LNCaP clone FGC (cell line): ENCODE results near the gene ZNF586.
"Not testable (repeated sequence)": the region's sequence is repeated elsewhere in the genome, so short reads cannot be mapped to it uniquely, and the experiment has no call there.

Source experiments
- DNase-seq: peaks from one replicate; pipeline ENCODE4 v3.0.0-alpha.2; 2011; ENCODE audit warnings: low read depth
- H3K4me3 ChIP-seq: 2 replicates; pipeline ENCODE4 v1.5.1; 2011; ENCODE audit warnings: mild to moderate bottlenecking, low read depth, low read length, control low read depth
- TF ChIP-seq, protein P1 (sequence below): IDR thresholded peaks from 2 replicates; pipeline ENCODE4 v1.5.1; 2012; ENCODE audit warnings: mild to moderate bottlenecking; ENCODE audit not compliant: control insufficient read depth, insufficient read depth; ENCODE audit errors: extremely low read depth

The ZNF586 gene

GRCh38 chr19:57819475-57820148 is 50.1 kb downstream of the ZNF586 start:
- DNase-seq = peak; percentile 89
- TF ChIP-seq, protein P1, sequence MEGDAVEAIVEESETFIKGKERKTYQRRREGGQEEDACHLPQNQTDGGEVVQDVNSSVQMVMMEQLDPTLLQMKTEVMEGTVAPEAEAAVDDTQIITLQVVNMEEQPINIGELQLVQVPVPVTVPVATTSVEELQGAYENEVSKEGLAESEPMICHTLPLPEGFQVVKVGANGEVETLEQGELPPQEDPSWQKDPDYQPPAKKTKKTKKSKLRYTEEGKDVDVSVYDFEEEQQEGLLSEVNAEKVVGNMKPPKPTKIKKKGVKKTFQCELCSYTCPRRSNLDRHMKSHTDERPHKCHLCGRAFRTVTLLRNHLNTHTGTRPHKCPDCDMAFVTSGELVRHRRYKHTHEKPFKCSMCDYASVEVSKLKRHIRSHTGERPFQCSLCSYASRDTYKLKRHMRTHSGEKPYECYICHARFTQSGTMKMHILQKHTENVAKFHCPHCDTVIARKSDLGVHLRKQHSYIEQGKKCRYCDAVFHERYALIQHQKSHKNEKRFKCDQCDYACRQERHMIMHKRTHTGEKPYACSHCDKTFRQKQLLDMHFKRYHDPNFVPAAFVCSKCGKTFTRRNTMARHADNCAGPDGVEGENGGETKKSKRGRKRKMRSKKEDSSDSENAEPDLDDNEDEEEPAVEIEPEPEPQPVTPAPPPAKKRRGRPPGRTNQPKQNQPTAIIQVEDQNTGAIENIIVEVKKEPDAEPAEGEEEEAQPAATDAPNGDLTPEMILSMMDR = peak; percentile 38
- peak overlapping the region; percentile 97 for H3K4me3 ChIP-seq

DNA sequence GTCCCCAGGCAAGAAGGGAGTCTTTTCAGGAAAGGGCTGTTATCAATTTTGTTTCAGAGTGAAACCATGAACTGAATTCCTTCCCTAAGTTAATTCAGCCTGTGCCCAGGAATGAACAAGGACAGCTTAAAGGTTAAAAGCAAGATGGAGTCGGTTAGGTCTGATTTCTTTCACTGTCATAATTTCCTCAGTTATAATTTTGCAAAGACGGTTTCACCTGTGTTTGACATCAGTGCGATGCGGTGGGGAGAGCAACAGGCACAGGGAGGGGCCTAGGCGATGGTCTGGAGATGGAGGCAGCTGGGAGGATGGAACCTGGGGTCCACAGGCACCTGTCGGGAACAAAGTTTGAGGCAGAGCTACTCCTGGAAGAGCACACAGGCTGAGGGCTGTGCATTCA is 51.1 kb downstream of the ZNF586 start:
- no peak for DNase-seq
- peak overlapping the region; percentile 97 for H3K4me3 ChIP-seq
- TF ChIP-seq, protein P1 = no peak

DNA sequence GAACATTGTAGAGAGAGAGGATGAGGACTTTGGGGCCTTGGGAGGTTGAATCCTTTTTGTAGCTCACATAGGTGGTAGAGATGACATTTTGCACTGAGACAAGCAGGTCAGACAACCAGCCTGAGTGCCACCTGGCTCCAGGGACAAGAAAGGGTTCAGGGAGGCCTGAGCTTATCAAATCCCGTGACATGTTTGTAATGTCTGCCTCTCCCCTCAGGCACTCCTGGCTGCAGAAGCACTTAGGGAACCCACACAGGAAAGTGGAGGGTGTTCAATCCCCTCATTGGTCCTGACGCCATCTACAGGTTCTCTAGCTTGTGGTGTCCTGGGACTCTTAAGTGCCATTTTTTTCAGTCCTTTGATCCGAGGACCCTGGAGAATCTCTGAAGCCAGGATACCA is 51.6 kb downstream of the ZNF586 start:
- peak overlapping the region; percentile 97 for H3K4me3 ChIP-seq
- not testable (repeated sequence) for DNase-seq

- DNase-seq = not testable (repeated sequence)
Measured at GRCh38 chr19:57821501-57821900, 52.0 kb downstream of the ZNF586 start.

GRCh38 chr19:57823155-57823554 is 53.7 kb downstream of the ZNF586 start:
- DNase-seq = not testable (repeated sequence)
- H3K4me3 ChIP-seq = peak overlapping the region; percentile 30

More at GRCh38 chr19:57821501-57821900, 52.0 kb downstream of the ZNF586 start:
- not testable (repeated sequence) for H3K4me3 ChIP-seq

DNA sequence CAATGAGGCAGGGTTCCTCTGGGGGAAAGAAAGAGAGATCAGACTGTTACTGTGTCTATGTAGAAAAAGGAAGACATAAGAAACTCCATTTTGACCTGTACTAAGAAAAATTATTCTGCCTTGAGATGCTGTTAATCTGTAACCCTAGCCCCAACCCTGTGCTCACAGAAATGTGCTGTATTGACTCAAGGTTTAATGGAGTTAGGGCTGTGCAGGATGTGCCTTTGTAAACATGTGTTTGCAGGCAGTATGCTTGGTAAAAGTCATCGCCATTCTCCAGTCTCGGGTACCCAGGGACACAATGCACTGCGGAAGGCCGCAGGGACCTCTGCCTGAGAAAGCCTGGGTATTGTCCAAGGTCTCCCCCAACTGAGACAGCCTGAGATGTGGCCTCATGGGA is 54.1 kb downstream of the ZNF586 start:
- not testable (repeated sequence) for DNase-seq
- H3K4me3 ChIP-seq = peak overlapping the region; percentile 30

GRCh38 chr19:57825511-57825910 is 56.0 kb downstream of the ZNF586 start:
- no peak overlapping the region for H3K4me3 ChIP-seq
- no peak for DNase-seq
- TF ChIP-seq, protein P1 = no peak

GRCh38 chr19:57829316-57829715 is 59.8 kb downstream of the ZNF586 start:
- TF ChIP-seq, protein P1 = no peak
- DNase-seq = no peak
- H3K4me3 ChIP-seq = no peak overlapping the region

- TF ChIP-seq, protein P1 = peak; percentile 31; the same call in 1 of the 2 replicates
- no peak within 1 kb of the TSS for H3K4me3 ChIP-seq
- no peak for DNase-seq
Measured at GRCh38 chr19:57830071-57830602, 60.7 kb downstream of the ZNF586 start, which contains the start of gene ZNF587B. Gene ZNF587B (plus strand): TSS chr19:57830299. CDS start chr19:57830529, 230 bp downstream.
